ENCODE results near the gene PTRH1. TPM values are rescaled to one million over a fixed set of nuclear protein-coding genes. Genes with fewer than 3 reads are reported as not detected.

Gene PTRH1
- total RNA-seq, 1 donor from 2014 or later, result 13.3 TPM

- Mint-ChIP-seq H3K4me3 (ENCODE audit: unreplicated experiment) (no peak overlapping the region), H3K9me3 (ENCODE audit: low read depth) (no peaks in the 10 kb centered on the region), H3K4me1 (ENCODE audit: low read depth) (no peaks in the 10 kb centered on the region), H3K27ac (ENCODE audit: unreplicated experiment) (no peak overlapping the region), H3K36me3 (ENCODE audit: low read depth) (peaks cover 39% of the 10 kb centered on the region), H3K27me3 (ENCODE audit: low read depth) (no peaks in the 10 kb centered on the region)
- no peak for DNase-seq (ENCODE audit: low spot score)
- TF ChIP-seq CTCF (IDR thresholded peaks at IDR 0.05), result no peak
Observed at GRCh38 chr9:127667906-127668305, 47.6 kb downstream of the PTRH1 start.

GRCh38 chr9:127667127-127667844, 48.2 kb downstream of the PTRH1 start:
- Mint-ChIP-seq H3K4me3 (ENCODE audit: unreplicated experiment) (no peak overlapping the region), H3K27me3 (ENCODE audit: low read depth) (no peaks in the 10 kb centered on the region), H3K27ac (ENCODE audit: unreplicated experiment) (no peak overlapping the region), H3K36me3 (ENCODE audit: low read depth) (peaks cover 39% of the 10 kb centered on the region), H3K4me1 (ENCODE audit: low read depth) (no peaks in the 10 kb centered on the region), H3K9me3 (ENCODE audit: low read depth) (no peaks in the 10 kb centered on the region)
- no peak for TF ChIP-seq CTCF (IDR thresholded peaks at IDR 0.05)
- no peak for DNase-seq (ENCODE audit: low spot score)

- DNase-seq (ENCODE audit: low spot score), result no peak
- Mint-ChIP-seq H3K27ac (ENCODE audit: unreplicated experiment) (no peak overlapping the region), H3K4me3 (ENCODE audit: unreplicated experiment) (no peak overlapping the region), H3K4me1 (ENCODE audit: low read depth) (no peaks in the 10 kb centered on the region), H3K36me3 (ENCODE audit: low read depth) (peaks cover 39% of the 10 kb centered on the region), H3K27me3 (ENCODE audit: low read depth) (no peaks in the 10 kb centered on the region), H3K9me3 (ENCODE audit: low read depth) (no peaks in the 10 kb centered on the region)
- no peak for TF ChIP-seq CTCF (IDR thresholded peaks at IDR 0.05)
Observed at GRCh38 chr9:127664678-127665507, 50.6 kb downstream of the PTRH1 start.

GRCh38 chr9:127664324-127664677, 51.2 kb downstream of the PTRH1 start:
- Mint-ChIP-seq H3K27ac (ENCODE audit: unreplicated experiment) (no peak overlapping the region), H3K9me3 (ENCODE audit: low read depth) (no peaks in the 10 kb centered on the region), H3K36me3 (ENCODE audit: low read depth) (peaks cover 40% of the 10 kb centered on the region), H3K27me3 (ENCODE audit: low read depth) (no peaks in the 10 kb centered on the region), H3K4me1 (ENCODE audit: low read depth) (no peaks in the 10 kb centered on the region), H3K4me3 (ENCODE audit: unreplicated experiment) (no peak overlapping the region)
- no peak for DNase-seq (ENCODE audit: low spot score)
- TF ChIP-seq CTCF (IDR thresholded peaks at IDR 0.05), result no peak

Other genes starting within 250 kb of the PTRH1 start
- 40.7 to 45.3 TPM (median 41.6 TPM) in 3 replicates for gene STXBP1, start 103.4 kb downstream of the PTRH1 start, total RNA-seq
- gene CFAP157, start 8.7 kb downstream of the PTRH1 start, total RNA-seq, result 0.27 TPM in 1 of 3 replicates, not detected in the others
- gene TTC16, start 416 bp upstream of the PTRH1 start, total RNA-seq, result not detected in 3 replicates
- gene TOR2A, start 19.6 kb upstream of the PTRH1 start, total RNA-seq, result 6.1 to 8.1 TPM (median 6.4 TPM) in 3 replicates
- 2.5 to 9.9 TPM (median 9.4 TPM) in 3 replicates for gene SH2D3C, start 63.0 kb upstream of the PTRH1 start, total RNA-seq
- gene CDK9, start 70.4 kb upstream of the PTRH1 start, total RNA-seq, result 54.9 to 67.6 TPM (median 60.3 TPM) in 3 replicates
- gene FPGS, start 87.2 kb upstream of the PTRH1 start, total RNA-seq, result 50.8 to 52.8 TPM (median 50.8 TPM) in 3 replicates
- 81.3 to 101 TPM (median 89.5 TPM) in 3 replicates for gene ENG, start 139.0 kb upstream of the PTRH1 start, total RNA-seq
- 75.3 to 83.8 TPM (median 77.2 TPM) in 3 replicates for gene AK1, start 162.0 kb upstream of the PTRH1 start, total RNA-seq
- gene ST6GALNAC6, start 183.9 kb upstream of the PTRH1 start, total RNA-seq, result 45.5 to 54.3 TPM (median 47.5 TPM) in 3 replicates
- 22.2 to 25.5 TPM (median 24.4 TPM) in 3 replicates for gene ST6GALNAC4, start 201.4 kb upstream of the PTRH1 start, total RNA-seq
- 1.4 to 4.3 TPM (median 2.7 TPM) in 3 replicates for gene PIP5KL1, start 215.1 kb upstream of the PTRH1 start, total RNA-seq
- 26.3 to 28.9 TPM (median 27.8 TPM) in 3 replicates for gene DPM2, start 222.2 kb upstream of the PTRH1 start, total RNA-seq

Data from chondrocyte (in vitro differentiated cells).